Activated CD8-positive, alpha-beta memory T cell treated with anti-CD3 and anti-CD28 coated beads for 1 hour (primary cell): ENCODE measurements around the gene DNAH6.

Experiments
- DNase-seq, 2 donors: peaks; one replicate each; pipeline ENCODE4 v3.0.0-alpha.2; 2020; ENCODE audit warnings: low read depth in 1 of 2; ENCODE audit errors: extremely low read depth in 1 of 2

DNAH6 gene

DNA sequence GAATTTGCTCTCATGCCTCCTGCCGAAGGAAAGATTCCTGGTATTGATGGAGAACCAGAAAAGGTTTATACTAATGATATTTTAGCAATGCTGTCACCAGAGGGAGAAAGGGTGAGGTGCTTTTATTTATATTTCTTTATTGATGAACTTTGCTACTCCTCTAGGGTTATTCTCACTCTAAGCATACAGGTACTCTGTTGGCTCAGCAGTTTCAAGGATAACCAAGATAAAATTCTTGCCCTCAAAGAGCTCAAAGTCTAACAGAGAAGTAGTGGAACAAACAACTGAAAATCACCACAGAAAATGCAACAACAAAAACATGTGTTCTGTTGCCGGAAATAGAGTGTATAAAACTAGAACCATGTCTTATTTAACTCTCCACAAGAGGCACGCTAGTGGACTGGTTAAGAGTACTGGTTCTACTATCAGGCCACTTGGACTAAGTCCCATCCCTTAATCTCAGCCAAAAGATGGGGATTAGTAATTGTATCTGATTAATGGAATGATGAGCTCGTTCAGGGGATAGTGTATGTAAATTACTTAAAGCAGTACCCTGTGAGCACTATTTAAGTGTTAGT, 103.6 kb downstream of the DNAH6 start:
- no peak for DNase-seq

DNA sequence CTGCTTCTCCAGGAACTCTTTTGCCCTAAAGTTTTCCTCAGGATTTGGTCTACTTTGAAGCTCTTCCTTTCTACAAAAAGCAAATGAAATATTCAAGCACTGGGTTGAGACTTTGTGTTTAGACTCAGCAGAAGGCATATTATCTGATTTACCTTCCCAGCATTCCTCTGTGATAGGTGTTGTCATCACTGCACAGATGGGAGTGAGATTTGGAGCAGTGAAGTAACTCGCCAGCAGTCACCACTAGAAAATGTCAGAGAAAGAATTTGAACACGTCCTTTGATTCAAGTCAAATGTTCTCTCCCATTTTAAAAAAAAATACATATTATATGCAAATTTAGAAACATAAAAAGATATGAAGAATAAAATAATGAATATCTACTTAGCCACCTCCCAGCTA, 112.2 kb downstream of the DNAH6 start:
- no peak for DNase-seq

GRCh38 chr2:84629550-84629949, 113.3 kb downstream of the DNAH6 start:
- no peak for DNase-seq

- no peak for DNase-seq
Measured at GRCh38 chr2:84631047-84631446, 114.7 kb downstream of the DNAH6 start.

DNA sequence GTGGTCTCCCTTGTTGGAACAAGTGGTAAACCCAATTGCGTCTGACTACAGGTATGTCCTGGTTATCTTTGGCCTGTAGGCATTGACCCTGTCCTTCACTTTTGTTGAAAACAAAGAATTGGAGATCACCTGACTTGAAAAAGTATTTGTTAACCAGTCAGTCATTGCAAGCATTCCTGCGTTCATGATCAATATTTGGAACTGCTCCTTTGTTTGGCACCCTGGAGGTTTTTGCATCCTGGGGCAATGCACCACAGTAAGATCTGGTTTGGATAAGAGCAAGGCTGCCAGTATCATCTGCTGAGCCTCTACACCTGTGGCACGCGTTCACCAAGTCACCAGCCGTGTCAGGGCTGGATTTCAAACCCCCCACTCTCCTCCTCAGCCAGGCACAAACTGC, 115.7 kb downstream of the DNAH6 start:
- no peak for DNase-seq

DNA sequence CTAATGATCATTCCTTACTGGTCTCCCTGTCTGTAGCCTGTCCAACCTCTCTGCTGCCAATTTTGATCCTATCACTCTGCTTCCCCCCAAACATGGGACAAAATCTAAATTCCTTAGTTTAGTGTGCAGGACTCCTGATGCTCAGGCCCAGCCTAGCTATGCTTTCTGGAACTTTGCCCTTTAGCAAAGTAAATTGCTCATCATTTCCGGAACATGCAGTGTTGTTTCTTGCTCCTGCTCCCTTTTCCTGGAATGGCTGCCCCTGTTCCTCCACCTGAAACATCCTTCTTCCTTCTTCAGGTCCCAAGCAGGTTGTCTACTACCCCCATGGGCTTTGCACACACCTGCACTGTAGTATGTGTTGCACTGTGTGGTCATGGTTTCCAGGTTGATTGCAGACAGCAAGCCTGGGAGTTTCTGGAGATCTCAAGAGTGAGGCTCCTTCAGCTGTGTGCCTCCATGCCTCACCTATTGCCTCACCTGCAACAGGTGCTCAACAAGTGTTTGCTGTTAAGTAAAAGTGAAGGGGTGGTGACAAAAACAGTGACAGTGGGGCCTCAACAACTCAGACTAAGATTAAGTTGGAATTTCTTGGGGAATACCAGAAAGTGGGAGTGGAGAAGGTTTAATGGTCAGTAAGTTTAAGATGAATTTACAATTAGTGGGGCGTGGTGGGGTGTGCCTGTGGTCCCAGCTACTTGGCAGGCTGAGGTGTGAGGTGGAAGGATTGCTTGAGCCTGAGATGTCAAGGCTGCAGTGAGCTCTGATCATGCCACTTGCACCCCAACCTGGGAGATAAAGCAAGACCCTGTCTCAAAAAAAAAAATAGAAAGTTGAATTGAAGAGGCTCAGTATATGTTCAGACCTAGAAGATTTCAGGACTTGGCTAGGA, 120.0 kb downstream of the DNAH6 start:
- no peak for DNase-seq

GRCh38 chr2:84639751-84640150, 123.5 kb downstream of the DNAH6 start:
- no peak for DNase-seq

- DNase-seq = no peak
Measured at GRCh38 chr2:84640411-84640810, 124.1 kb downstream of the DNAH6 start.

GRCh38 chr2:84641021-84641420, 124.7 kb downstream of the DNAH6 start:
- DNase-seq = no peak

DNA sequence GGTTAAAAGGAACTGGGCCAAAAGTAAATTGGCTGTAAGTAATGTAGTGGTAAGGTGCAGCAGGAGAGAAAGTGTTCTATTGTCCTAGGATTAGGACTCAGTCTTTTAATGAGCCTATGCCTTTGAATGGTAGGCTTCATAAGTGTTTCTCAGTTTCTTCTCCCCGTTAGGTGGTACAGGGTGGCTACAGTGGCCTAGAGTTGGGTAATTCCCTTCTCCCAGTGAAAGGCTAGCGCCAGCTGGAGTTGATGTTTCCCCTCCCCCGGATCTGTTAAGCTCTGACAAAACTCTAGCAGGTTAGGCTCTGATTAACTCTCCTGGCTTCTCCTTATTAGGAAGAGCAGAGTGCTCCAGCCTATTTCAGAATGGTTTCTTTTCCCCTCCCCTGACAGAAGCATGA, 127.7 kb downstream of the DNAH6 start:
- no peak for DNase-seq

DNA sequence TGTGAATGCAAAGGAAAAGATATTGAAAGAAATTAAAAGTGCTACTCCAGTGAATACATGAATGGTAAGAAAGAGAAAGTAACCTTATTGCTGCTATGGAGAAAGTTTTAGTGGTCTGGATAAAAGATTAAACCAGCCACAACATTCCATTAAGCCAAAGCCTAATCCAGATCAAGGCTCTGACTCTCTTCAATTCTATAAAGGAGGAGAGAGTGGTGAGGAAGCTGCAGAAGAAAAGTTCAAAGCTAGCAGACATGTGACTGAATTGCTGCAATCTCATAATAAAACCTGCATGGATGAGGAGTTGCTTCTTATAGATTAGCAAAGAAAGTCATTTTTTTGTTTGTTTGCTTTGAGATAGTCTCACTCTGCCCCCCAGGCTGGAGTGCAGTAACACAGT, 130.2 kb downstream of the DNAH6 start:
- no peak for DNase-seq

- DNase-seq = no peak
Measured at GRCh38 chr2:84647267-84647666, 131.0 kb downstream of the DNAH6 start.

- no peak for DNase-seq
Measured at GRCh38 chr2:84649058-84649457, 132.8 kb downstream of the DNAH6 start.

DNA sequence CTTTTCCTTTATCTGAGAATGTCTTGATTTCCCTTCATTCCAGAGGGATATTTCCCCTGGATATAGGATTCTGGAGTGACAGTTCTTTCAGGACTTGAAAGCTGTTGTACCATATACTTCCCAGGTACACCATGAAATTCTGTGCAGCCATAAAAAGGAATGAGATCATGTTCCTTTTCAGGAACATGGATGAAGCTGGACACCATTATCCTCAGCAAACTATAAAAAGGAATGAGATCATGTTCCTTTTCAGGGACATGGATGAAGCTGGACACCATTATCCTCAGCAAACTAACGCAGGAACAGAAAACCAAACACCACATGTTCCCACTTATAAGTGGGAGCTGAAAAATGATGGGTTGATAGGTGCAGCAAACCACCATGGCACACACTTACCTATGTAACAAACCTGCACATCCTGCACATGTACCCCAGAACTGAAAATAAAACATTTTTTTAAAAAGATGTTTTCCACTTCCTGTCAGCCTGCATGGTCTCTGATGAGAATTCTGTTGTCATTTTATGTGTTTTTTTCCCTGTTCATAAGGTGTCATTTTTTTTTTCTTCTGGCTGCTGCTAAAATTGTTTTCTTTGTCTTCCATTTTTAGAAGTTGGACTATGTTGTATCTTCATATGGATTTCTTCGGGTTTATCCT, 133.3 kb downstream of the DNAH6 start:
- DNase-seq = no peak

DNA sequence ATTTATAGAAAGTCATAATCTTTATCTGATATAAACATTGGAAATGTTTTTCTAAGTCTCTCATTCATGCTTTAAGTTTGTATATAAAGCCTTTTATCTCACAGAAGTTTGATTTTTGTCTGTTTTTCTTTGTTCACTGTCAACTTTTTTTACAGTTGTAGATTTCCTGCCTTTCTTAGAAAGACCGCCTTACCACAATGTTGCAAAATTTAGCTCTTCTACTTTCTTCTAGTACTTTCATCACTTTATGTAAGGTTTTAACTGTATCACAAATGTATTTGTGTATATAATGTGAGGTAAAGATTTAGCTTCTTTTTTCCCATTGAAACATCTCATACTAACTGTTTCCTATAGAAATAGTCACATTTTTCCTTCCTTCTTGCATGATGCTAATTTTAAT, 136.1 kb downstream of the DNAH6 start:
- DNase-seq = no peak

DNA sequence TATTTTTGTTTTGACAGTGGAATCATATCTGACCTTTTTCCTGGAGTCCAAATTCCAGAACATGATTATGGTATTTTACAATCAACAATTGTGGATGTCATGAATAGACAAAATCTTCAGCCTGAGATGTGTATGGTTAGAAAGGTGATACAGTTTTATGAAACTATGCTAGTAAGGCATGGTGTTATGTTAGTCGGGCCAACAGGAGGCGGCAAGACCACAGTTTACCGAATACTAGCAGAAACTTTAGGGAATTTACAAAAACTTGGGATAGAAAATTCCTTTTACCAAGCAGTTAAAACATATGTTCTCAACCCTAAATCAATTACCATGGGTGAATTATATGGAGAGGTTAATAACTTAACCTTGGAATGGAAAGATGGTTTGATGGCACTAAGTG, 137.0 kb downstream of the DNAH6 start:
- DNase-seq = no peak

GRCh38 chr2:84654414-84654813, 138.1 kb downstream of the DNAH6 start:
- no peak for DNase-seq

DNA sequence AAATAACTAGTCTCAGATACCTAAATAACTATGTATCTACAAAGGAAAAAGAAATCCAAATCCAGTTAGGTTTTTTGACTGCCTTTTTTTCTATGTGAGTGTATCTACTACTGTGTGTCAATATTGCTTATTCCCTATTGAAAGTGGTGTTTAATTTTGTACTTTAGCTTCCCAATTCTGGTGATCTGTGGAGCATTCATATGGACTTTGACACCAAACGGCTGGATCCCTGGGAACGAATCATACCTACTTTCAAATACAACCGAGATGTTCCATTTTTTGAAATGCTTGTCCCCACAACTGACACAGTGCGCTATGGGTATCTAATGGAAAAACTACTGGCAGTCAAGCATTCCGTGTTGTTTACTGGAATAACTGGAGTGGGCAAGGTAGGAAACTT, 152.8 kb downstream of the DNAH6 start:
- DNase-seq = no peak

- no peak for DNase-seq
Measured at GRCh38 chr2:84674099-84674498, 157.8 kb downstream of the DNAH6 start.

GRCh38 chr2:84674586-84674985, 158.3 kb downstream of the DNAH6 start:
- DNase-seq = no peak

DNA sequence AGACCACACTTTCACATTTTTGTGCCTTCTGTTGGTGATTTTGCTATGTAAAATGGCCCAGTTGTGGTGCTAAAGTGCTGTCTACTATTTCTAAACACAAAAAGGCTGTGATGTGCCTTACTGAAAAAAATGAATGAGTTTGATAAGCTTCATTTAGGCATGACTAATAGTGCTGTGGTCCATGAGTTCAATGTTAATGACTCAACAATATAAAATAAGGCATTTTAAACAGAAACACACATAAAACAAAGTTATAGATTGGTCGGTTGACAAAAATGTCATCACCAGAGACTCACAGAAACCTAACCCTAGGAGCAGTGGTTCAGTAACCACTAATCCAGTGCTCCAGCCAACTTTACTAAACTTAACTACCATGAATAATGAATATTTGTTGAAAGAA, 160.0 kb downstream of the DNAH6 start:
- DNase-seq = no peak

- DNase-seq = no peak
Measured at GRCh38 chr2:84678214-84678613, 161.9 kb downstream of the DNAH6 start.
